Nephron (organoid): ENCODE measurements around the gene KRTCAP2.

Experiments
- H3K27ac Mint-ChIP-seq, 3 experiments: 2 replicates each; pipeline ENCODE4 v1.8.0; 2020; ENCODE audit warnings: mixed read lengths in 3 of 3, mild to moderate bottlenecking in 2 of 3, moderate library complexity in 1 of 3
- H3K27me3 Mint-ChIP-seq: 2 replicates; pipeline ENCODE4 v1.8.0; 2021; ENCODE audit warnings: low read depth, mild to moderate bottlenecking, moderate library complexity, mixed read lengths
- H3K36me3 Mint-ChIP-seq: 2 replicates; pipeline ENCODE4 v1.8.0; 2020; ENCODE audit warnings: low read depth, mixed read lengths
- H3K4me1 Mint-ChIP-seq: 2 replicates; pipeline ENCODE4 v1.8.0; 2020; ENCODE audit warnings: mixed read lengths
- H3K4me3 Mint-ChIP-seq, 3 experiments: 2 replicates each; pipeline ENCODE4 v1.8.0; 2020; ENCODE audit warnings: mild to moderate bottlenecking in 3 of 3, mixed read lengths in 3 of 3, moderate library complexity in 2 of 3
- H3K9me3 Mint-ChIP-seq: 2 replicates; pipeline ENCODE4 v1.8.0; 2020; ENCODE audit warnings: mixed read lengths
- CTCF ChIP-seq, 3 experiments: fragments of 200-600 bp; sonication (generic); IDR thresholded peaks; one replicate each; pipeline ENCODE4 v1.5.0; 2021; ENCODE audit warnings: antibody characterized with exemption in 3 of 3; ENCODE audit not compliant: unreplicated experiment in 3 of 3

Gene KRTCAP2

GRCh38 chr1:155124503-155125463 is 48.3 kb downstream of the KRTCAP2 start:
- TF ChIP-seq CTCF (IDR thresholded peaks at IDR 0.05; ENCODE audit: unreplicated experiment in 3 of 3), result no peak
- peak overlapping the region in 2 of 3 experiments; percentile 35 to 74 for H3K27ac Mint-ChIP-seq
- H3K4me3 Mint-ChIP-seq, result peak overlapping the region; percentile 59 to 80 (median 74)
- H3K9me3 Mint-ChIP-seq, result no peaks in the 10 kb centered on the region
- no peaks in the 10 kb centered on the region for H3K36me3 Mint-ChIP-seq
- H3K27me3 Mint-ChIP-seq, result peaks cover 63% of the 10 kb centered on the region
- peaks cover 41% of the 10 kb centered on the region for H3K4me1 Mint-ChIP-seq

GRCh38 chr1:155123801-155124200 is 49.3 kb downstream of the KRTCAP2 start:
- H3K27me3 Mint-ChIP-seq, result peaks cover 69% of the 10 kb centered on the region
- peaks cover 32% of the 10 kb centered on the region for H3K4me1 Mint-ChIP-seq
- H3K27ac Mint-ChIP-seq, result peak overlapping the region in 1 of 3 experiments; percentile 39
- H3K4me3 Mint-ChIP-seq, result no peak overlapping the region
- H3K9me3 Mint-ChIP-seq, result no peaks in the 10 kb centered on the region
- TF ChIP-seq CTCF (IDR thresholded peaks at IDR 0.05; ENCODE audit: unreplicated experiment in 3 of 3), result no peak
- no peaks in the 10 kb centered on the region for H3K36me3 Mint-ChIP-seq

GRCh38 chr1:155122308-155122707 is 50.8 kb downstream of the KRTCAP2 start:
- Mint-ChIP-seq H3K9me3 (no peaks in the 10 kb centered on the region), H3K27me3 (peaks cover 67% of the 10 kb centered on the region), H3K4me3 (no peak overlapping the region), H3K36me3 (no peaks in the 10 kb centered on the region), H3K4me1 (peaks cover 20% of the 10 kb centered on the region), H3K27ac (no peak overlapping the region)
- no peak for TF ChIP-seq CTCF (IDR thresholded peaks at IDR 0.05; ENCODE audit: unreplicated experiment in 3 of 3)

GRCh38 chr1:155121249-155121648 is 51.9 kb downstream of the KRTCAP2 start:
- Mint-ChIP-seq H3K4me1 (peaks cover 10% of the 10 kb centered on the region), H3K27me3 (peaks cover 57% of the 10 kb centered on the region), H3K36me3 (no peaks in the 10 kb centered on the region), H3K9me3 (no peaks in the 10 kb centered on the region), H3K27ac (no peak overlapping the region), H3K4me3 (no peak overlapping the region)
- no peak for TF ChIP-seq CTCF (IDR thresholded peaks at IDR 0.05; ENCODE audit: unreplicated experiment in 3 of 3)

GRCh38 chr1:155120253-155120652 is 52.9 kb downstream of the KRTCAP2 start:
- Mint-ChIP-seq H3K4me1 (peaks cover 5% of the 10 kb centered on the region), H3K36me3 (no peaks in the 10 kb centered on the region), H3K9me3 (no peaks in the 10 kb centered on the region), H3K4me3 (no peak overlapping the region), H3K27ac (no peak overlapping the region), H3K27me3 (peaks cover 50% of the 10 kb centered on the region)
- TF ChIP-seq CTCF (IDR thresholded peaks at IDR 0.05; ENCODE audit: unreplicated experiment in 3 of 3), result no peak
